ENCODE results near the gene MTR.

MTR gene

GRCh38 chr1:236917448-236917847, 122.4 kb downstream of the MTR start:
- H3K36me3 ChIP-seq (ENCODE audit: insufficient read depth, low read length) = no peaks in the 10 kb centered on the region
- no peak overlapping the region for H3K4me2 ChIP-seq (ENCODE audit: low read length)
- TF ChIP-seq EZH2 (IDR thresholded peaks at IDR 0.05; ENCODE audit: borderline replicate concordance, low read length) (no peak), CTCF (IDR thresholded peaks at IDR 0.05; ENCODE audit: low read length) (no peak)
- no peak overlapping the region for H3K9ac ChIP-seq (ENCODE audit: low read length)
- H3K27me3 ChIP-seq (ENCODE audit: insufficient read depth, low read length) = no peaks in the 10 kb centered on the region
- H3K4me1 ChIP-seq (ENCODE audit: insufficient read depth, low read length, severe bottlenecking) = no peaks in the 10 kb centered on the region
- no peaks in the 10 kb centered on the region for H3K9me2 ChIP-seq (ENCODE audit: low read depth, low read length)
- H4K20me1 ChIP-seq (ENCODE audit: insufficient read depth, low read length) = no peaks in the 10 kb centered on the region
- H3K79me2 ChIP-seq (ENCODE audit: insufficient read depth, low read length) = no peaks in the 10 kb centered on the region
- no peaks in the 10 kb centered on the region for H3F3A ChIP-seq (ENCODE audit: insufficient read depth, low read length)
- no peak overlapping the region for H3K27ac ChIP-seq (ENCODE audit: low read depth, low read length, poor library complexity, severe bottlenecking)
- no peak overlapping the region for H3K4me3 ChIP-seq (ENCODE audit: low read depth, low read length, poor library complexity, severe bottlenecking)
- no peak overlapping the region for H2AFZ ChIP-seq (ENCODE audit: low read length)
- H3K9me3 ChIP-seq (ENCODE audit: low read length) = no peaks in the 10 kb centered on the region

- Histone ChIP-seq H3K4me3 (ENCODE audit: low read depth, low read length, poor library complexity, severe bottlenecking) (no peak overlapping the region), H2AFZ (ENCODE audit: low read length) (no peak overlapping the region), H3K79me2 (ENCODE audit: insufficient read depth, low read length) (no peaks in the 10 kb centered on the region), H4K20me1 (ENCODE audit: insufficient read depth, low read length) (no peaks in the 10 kb centered on the region), H3K27ac (ENCODE audit: low read depth, low read length, poor library complexity, severe bottlenecking) (no peak overlapping the region), H3K27me3 (ENCODE audit: insufficient read depth, low read length) (no peaks in the 10 kb centered on the region), H3K9me2 (ENCODE audit: low read depth, low read length) (no peaks in the 10 kb centered on the region), H3K4me1 (ENCODE audit: insufficient read depth, low read length, severe bottlenecking) (no peaks in the 10 kb centered on the region), H3K9me3 (ENCODE audit: low read length) (no peaks in the 10 kb centered on the region), H3K36me3 (ENCODE audit: insufficient read depth, low read length) (no peaks in the 10 kb centered on the region), H3F3A (ENCODE audit: insufficient read depth, low read length) (no peaks in the 10 kb centered on the region), H3K4me2 (ENCODE audit: low read length) (no peak overlapping the region), H3K9ac (ENCODE audit: low read length) (no peak overlapping the region)
- TF ChIP-seq EZH2 (IDR thresholded peaks at IDR 0.05; ENCODE audit: borderline replicate concordance, low read length) (no peak), CTCF (IDR thresholded peaks at IDR 0.05; ENCODE audit: low read length) (no peak)
These were observed 125.3 kb downstream of the MTR start for GRCh38 chr1:236920286-236920894.

GRCh38 chr1:236921610-236922009, 126.5 kb downstream of the MTR start:
- Histone ChIP-seq H3K27ac (ENCODE audit: low read depth, low read length, poor library complexity, severe bottlenecking) (no peak overlapping the region), H3K4me1 (ENCODE audit: insufficient read depth, low read length, severe bottlenecking) (no peaks in the 10 kb centered on the region), H4K20me1 (ENCODE audit: insufficient read depth, low read length) (no peaks in the 10 kb centered on the region), H3K9me3 (ENCODE audit: low read length) (no peaks in the 10 kb centered on the region), H3K9ac (ENCODE audit: low read length) (no peak overlapping the region), H2AFZ (ENCODE audit: low read length) (no peak overlapping the region), H3K4me3 (ENCODE audit: low read depth, low read length, poor library complexity, severe bottlenecking) (no peak overlapping the region), H3K27me3 (ENCODE audit: insufficient read depth, low read length) (no peaks in the 10 kb centered on the region), H3F3A (ENCODE audit: insufficient read depth, low read length) (no peaks in the 10 kb centered on the region), H3K79me2 (ENCODE audit: insufficient read depth, low read length) (no peaks in the 10 kb centered on the region), H3K9me2 (ENCODE audit: low read depth, low read length) (no peaks in the 10 kb centered on the region), H3K36me3 (ENCODE audit: insufficient read depth, low read length) (no peaks in the 10 kb centered on the region), H3K4me2 (ENCODE audit: low read length) (no peak overlapping the region)
- no peak for TF ChIP-seq EZH2 (IDR thresholded peaks at IDR 0.05; ENCODE audit: borderline replicate concordance, low read length)
- TF ChIP-seq CTCF (IDR thresholded peaks at IDR 0.05; ENCODE audit: low read length) = no peak
